NCI-H345 (cell line): ENCODE data around the gene VIPR2.
"Not testable (repeated sequence)": the region's sequence is repeated elsewhere in the genome, so short reads cannot be mapped to it uniquely, and the experiment has no call there.

ENCODE experiments used
- DNase-seq: peaks from one replicate; lab custom pipeline; 2025; lab: John Stamatoyannopoulos, UW

VIPR2 gene

GRCh38 chr7:159144758-159145489 lies at the start of gene VIPR2:
VIPR2 (minus strand) TSS chr7:159144867; CDS start chr7:159144771, 96 bp downstream.
- DNase-seq = peak; percentile 44

GRCh38 chr7:159193543-159194090 lies 49.0 kb upstream of the VIPR2 start:
- DNase-seq = no peak

GRCh38 chr7:159192725-159193453 lies 48.2 kb upstream of the VIPR2 start:
- no peak for DNase-seq

- no peak for DNase-seq
These were observed 47.3 kb upstream of the VIPR2 start for GRCh38 chr7:159192013-159192412.

GRCh38 chr7:159191236-159191635 lies 46.6 kb upstream of the VIPR2 start:
- no peak for DNase-seq

GRCh38 chr7:159188011-159188410 lies 43.3 kb upstream of the VIPR2 start:
- no peak for DNase-seq

- DNase-seq = no peak
These were observed 34.6 kb upstream of the VIPR2 start for GRCh38 chr7:159179241-159179640.

GRCh38 chr7:159177284-159177953 lies 32.8 kb upstream of the VIPR2 start:
- no peak for DNase-seq

GRCh38 chr7:159175792-159176191 lies 31.1 kb upstream of the VIPR2 start:
- DNase-seq = no peak

GRCh38 chr7:159175100-159175499 lies 30.4 kb upstream of the VIPR2 start:
- DNase-seq = not testable (repeated sequence)

- DNase-seq = no peak
These were observed 27.7 kb upstream of the VIPR2 start for GRCh38 chr7:159172400-159172799.

- DNase-seq = no peak
These were observed 24.7 kb upstream of the VIPR2 start for GRCh38 chr7:159169391-159169790.

- no peak for DNase-seq
These were observed 22.5 kb upstream of the VIPR2 start for GRCh38 chr7:159167139-159167538.

- DNase-seq = no peak
These were observed 21.9 kb upstream of the VIPR2 start for GRCh38 chr7:159166530-159166929.

GRCh38 chr7:159165352-159165751 lies 20.7 kb upstream of the VIPR2 start:
- DNase-seq = no peak

- DNase-seq = not testable (repeated sequence)
These were observed 19.1 kb upstream of the VIPR2 start for GRCh38 chr7:159163703-159164301.

GRCh38 chr7:159162050-159162626 lies 17.5 kb upstream of the VIPR2 start:
- DNase-seq = not testable (repeated sequence)

GRCh38 chr7:159160450-159160849 lies 15.8 kb upstream of the VIPR2 start:
- DNase-seq = no peak

GRCh38 chr7:159159731-159160130 lies 15.1 kb upstream of the VIPR2 start:
- DNase-seq = no peak

GRCh38 chr7:159158888-159159405 lies 14.3 kb upstream of the VIPR2 start:
- DNase-seq = no peak

GRCh38 chr7:159158125-159158887 lies 13.6 kb upstream of the VIPR2 start:
- no peak for DNase-seq
